Pancreas (tissue), 10 donors: ENCODE measurements around the gene MTMR1. TPM values are rescaled to one million over a fixed set of nuclear protein-coding genes. Genes with fewer than 3 reads are reported as not detected.

Experiments
- ATAC-seq, 4 donors: fragments of 200-7000 bp; cut with Tn5 transposase; one replicate each; pipeline versions ENCODE4 v1.8.0 to v1.9.1; 2020; ENCODE audit warnings: mild to moderate bottlenecking in 4 of 4, moderate library complexity in 4 of 4
- DNase-seq, 6 donors: peaks; one replicate each; pipeline ENCODE4 v3.0.0-alpha.2; 2020
- FAIRE-seq: peaks from 2 replicates; lab custom pipeline; 2012; peaks lifted over from hg19 to GRCh38; lab: Jason Lieb, UNC
- H3K27ac ChIP-seq, 4 donors: fragments of 200-600 bp; sonication (generic); 1 replicate in 3 of 4; 2 replicates in 1 of 4; pipeline versions ENCODE4 v1.5.0 to v1.8.0; 2020
- H3K27me3 ChIP-seq, 4 donors: fragments of 200-600 bp; one replicate each; pipeline ENCODE4 v1.8.0; 2021
- H3K36me3 ChIP-seq, 3 donors: fragments of 200-600 bp; sonication (generic) in 1 of 3; one replicate each; pipeline versions ENCODE4 v1.5.0 to v1.8.0; 2020 to 2021
- H3K4me1 ChIP-seq, 3 donors: fragments of 200-600 bp; one replicate each; pipeline ENCODE4 v1.8.0; 2021
- H3K4me3 ChIP-seq, 4 donors: fragments of 200-600 bp; sonication (generic) in 2 of 4; one replicate each; pipeline versions ENCODE4 v1.5.0 to v1.8.0; 2020 to 2021
- H3K9me3 ChIP-seq, 4 donors: fragments of 200-600 bp; one replicate each; pipeline ENCODE4 v1.8.0; 2021
- WGBS, 2 donors: extraction: QIAGEN DNeasy Blood & Tissue Kit; methylation state at CpG; one replicate each; pipeline ENCODE4 v1.1.7; 2013; 5-methylcytosine and 5-hydroxymethylcytosine counted together
- intact Hi-C, 3 donors: fragments of 100-400 bp; cut with DNase I; formaldehyde crosslinking; loops; one replicate each; pipeline versions ENCODE4 v1.11.1 to v1.14.2; 2022
- polyA plus RNA-seq, 2 donors: library from polyadenylated mRNA; stranded (reverse); fragments of 200-250 nt; gene quantifications; one replicate each; pipeline ENCODE4 v1.2.3, GENCODE V29; 2013
- total RNA-seq, 6 donors: library from RNA; stranded (reverse); fragmentation: NEBNext Ultra II Directional in 4 of 6; extraction: Animal tissue kit (Norgen Biotek cat#: 25700) in 4 of 6; gene quantifications; one replicate each; pipeline versions ENCODE4 v1.2.1 to v1.2.4, GENCODE V29; 2021 to 2023
- TF ChIP-seq, protein P1 (sequence below), 4 donors: fragments of 200-600 bp; sonication (generic) in 3 of 4; IDR thresholded peaks; one replicate each; pipeline versions ENCODE4 v1.5.0 to v1.8.0; 2021; ENCODE audit warnings: antibody characterized with exemption in 4 of 4
- donor health status: healthy with polysubstance abuse.
- donor health status: DM: no; HTN: no; CAD: no; lungs with moderate emphysema.
- donor health status: DM: no; HTN: no; CAD: no.
- donor health status: control.
- donor health status: control.
- donor health status: Bipolar disorder and iron deficiency.
- donor health status: DM: yes; HTN: yes; CAD: no.
- donor health status: DM: no; HTN: no; CAD: no.
- donor health status: DM: no; HTN: no; CAD: no.
- donor health status: DM: yes; HTN: yes; CAD: no.

MTMR1 gene
- total and polyA plus RNA-seq, 8 donors = 6.8 to 14.0 (median 10.2) TPM

DNA sequence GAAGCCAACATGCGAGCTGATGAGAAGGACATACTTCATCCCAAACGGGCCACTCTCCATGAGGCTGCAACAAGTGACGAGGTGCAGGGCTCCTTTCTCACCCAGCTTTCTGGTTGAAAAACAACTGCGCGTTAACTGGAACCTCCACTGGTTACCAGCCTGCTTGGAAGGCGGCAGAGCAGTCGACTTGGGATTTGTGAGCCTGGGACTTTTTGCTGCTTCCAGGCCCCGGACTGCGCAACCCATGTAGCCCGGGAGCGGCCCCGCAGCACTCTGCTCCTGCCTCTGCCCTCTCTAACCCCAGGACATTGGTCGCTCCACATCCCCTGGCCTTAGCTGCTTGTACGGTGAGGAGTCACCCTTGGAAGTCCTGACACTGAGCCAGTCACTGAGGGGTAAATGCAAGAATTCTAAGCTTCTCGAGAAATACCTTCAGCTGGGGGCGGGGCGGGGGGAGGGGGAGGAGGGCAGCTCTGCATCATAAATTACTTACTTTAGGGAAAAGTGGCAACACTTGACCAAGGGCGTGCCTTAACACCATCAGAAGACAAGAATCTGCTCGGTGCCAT is 72.7 kb downstream of the MTMR1 start:
- Histone ChIP-seq H3K4me1 (no peaks in the 10 kb centered on the region), H3K27ac (no peak overlapping the region), H3K27me3 (no peaks in the 10 kb centered on the region), H3K9me3 (no peaks in the 10 kb centered on the region), H3K36me3 (no peaks in the 10 kb centered on the region), H3K4me3 (no peak overlapping the region)
- DNase-seq (peak in 2 of 6 donors; percentile 3 to 36), FAIRE-seq (no peak), ATAC-seq (no peak)
- 78 to 93% methylated on average over 19 of the region's 19 CpGs for WGBS, 2 donors
- intact Hi-C loops = loop anchor here in 1 of 3 donors (10.0 kb wide), 1 partner anchor 319 kb away; no protein-coding TSS in a partner anchor
- TF ChIP-seq, protein P1, sequence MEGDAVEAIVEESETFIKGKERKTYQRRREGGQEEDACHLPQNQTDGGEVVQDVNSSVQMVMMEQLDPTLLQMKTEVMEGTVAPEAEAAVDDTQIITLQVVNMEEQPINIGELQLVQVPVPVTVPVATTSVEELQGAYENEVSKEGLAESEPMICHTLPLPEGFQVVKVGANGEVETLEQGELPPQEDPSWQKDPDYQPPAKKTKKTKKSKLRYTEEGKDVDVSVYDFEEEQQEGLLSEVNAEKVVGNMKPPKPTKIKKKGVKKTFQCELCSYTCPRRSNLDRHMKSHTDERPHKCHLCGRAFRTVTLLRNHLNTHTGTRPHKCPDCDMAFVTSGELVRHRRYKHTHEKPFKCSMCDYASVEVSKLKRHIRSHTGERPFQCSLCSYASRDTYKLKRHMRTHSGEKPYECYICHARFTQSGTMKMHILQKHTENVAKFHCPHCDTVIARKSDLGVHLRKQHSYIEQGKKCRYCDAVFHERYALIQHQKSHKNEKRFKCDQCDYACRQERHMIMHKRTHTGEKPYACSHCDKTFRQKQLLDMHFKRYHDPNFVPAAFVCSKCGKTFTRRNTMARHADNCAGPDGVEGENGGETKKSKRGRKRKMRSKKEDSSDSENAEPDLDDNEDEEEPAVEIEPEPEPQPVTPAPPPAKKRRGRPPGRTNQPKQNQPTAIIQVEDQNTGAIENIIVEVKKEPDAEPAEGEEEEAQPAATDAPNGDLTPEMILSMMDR (IDR thresholded peaks at IDR 0.05) = no peak

DNA sequence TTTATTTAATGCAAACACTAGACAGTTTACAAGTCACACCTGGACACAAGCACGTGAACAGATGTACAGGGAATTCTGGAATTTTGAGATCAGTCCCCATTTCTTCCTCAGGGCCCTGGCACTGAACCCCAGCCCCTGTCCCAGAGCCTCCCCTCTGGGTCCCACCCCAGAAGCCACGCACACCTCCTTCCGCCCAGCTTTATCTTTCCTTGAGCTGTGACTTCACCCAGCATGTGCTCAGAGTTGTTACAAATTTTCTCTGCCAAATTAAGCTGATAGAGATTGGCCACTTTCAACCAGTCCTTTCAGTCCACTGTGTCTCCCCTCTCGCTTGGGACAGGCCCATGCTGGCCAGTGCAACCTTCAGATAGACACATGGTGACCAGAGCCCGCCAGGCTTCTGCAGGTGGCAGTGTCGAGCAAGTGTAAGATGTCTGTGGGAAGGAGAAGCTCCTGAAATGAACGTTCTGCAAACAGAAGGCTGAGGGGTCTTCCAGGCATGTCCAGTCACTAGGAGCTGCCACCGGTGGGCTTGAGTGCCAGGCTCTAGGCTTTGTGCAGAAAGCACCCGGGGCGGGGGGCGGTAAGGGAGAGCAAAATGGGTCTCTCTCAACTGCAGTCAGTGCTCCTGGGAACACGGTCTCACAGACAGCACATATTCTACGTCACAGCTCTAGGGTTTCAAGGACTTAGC is 73.3 kb downstream of the MTMR1 start:
- peak in 2 of 6 donors; percentile 8 to 51 for DNase-seq
- Histone ChIP-seq H3K4me3 (no peak overlapping the region), H3K9me3 (no peaks in the 10 kb centered on the region), H3K4me1 (no peaks in the 10 kb centered on the region), H3K27ac (no peak overlapping the region), H3K27me3 (no peaks in the 10 kb centered on the region), H3K36me3 (no peaks in the 10 kb centered on the region)
- TF ChIP-seq, protein P1 (IDR thresholded peaks at IDR 0.05) = no peak
- no peak for FAIRE-seq
- ATAC-seq = peak in 2 of 4 donors; percentile 6 to 34
- 76 to 87% methylated on average over 13 of the region's 13 CpGs for WGBS, 2 donors
- intact Hi-C loops = loop anchor here in 1 of 3 donors (10.0 kb wide), 1 partner anchor 318 kb away; no protein-coding TSS in a partner anchor

DNA sequence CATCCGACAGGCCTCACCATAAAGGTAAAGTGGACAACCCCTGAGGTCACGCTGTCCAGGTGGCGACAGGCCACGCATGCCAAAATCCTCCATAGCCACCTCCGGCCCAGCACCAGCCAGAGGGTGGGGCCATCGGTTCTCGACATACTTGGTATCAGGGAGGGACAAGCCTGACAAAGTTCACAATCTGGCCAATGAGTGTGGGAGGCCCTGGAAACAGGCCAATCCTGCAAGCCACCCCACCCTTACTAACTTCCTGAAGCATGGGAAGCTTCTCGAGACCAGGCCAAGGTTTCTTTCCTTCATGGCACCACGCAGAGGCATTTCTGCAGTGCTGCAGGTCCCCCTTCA is 73.8 kb downstream of the MTMR1 start:
- H3K4me3 ChIP-seq = no peak overlapping the region
- intact Hi-C loops = loop anchor here in 1 of 3 donors (10.0 kb wide), 1 partner anchor 318 kb away; no protein-coding TSS in a partner anchor
- FAIRE-seq (no peak), ATAC-seq (peak in 3 of 4 donors; percentile 4 to 22 (median 13)), DNase-seq (peak in 2 of 6 donors; percentile 13 to 55)
- WGBS, 2 donors = 67 to 72% methylated on average over 9 of the region's 9 CpGs
- no peaks in the 10 kb centered on the region for H3K27me3 ChIP-seq
- H3K4me1 ChIP-seq = no peaks in the 10 kb centered on the region
- TF ChIP-seq, protein P1 (IDR thresholded peaks at IDR 0.05) = no peak
- H3K27ac ChIP-seq = no peak overlapping the region
- no peaks in the 10 kb centered on the region for H3K9me3 ChIP-seq
- no peaks in the 10 kb centered on the region for H3K36me3 ChIP-seq

DNA sequence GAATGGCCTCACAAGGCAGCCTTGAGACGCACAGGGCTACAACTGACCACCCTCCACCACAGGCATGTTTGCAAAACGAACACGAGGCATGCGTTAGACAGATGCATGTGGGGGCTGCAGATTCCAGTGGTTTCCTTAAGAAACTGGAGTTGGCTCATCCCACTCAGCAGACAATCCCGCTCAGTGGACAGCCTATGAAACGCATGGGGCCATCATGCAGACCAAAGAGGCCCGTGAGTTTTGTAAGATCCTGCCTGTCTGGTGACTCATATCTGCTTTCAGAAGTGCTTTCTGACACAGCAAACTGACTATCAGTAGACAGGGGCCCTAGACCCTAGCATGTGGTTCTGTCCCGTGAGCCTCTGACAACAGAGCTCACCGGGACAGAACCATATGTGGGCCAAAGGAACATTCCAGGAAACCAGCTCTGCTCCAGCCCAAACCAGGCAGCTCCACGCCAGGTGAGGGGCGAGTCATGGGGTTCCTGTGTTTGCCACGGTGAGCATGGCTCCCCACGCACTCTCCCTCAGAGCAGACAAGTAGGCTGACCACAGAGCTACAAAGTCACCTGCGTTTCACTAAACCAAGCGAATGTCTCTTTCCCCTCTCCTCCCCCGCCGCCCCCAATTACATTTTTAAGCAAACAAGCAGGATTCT is 74.4 kb downstream of the MTMR1 start:
- TF ChIP-seq, protein P1 (IDR thresholded peaks at IDR 0.05) = no peak
- Histone ChIP-seq H3K27me3 (no peaks in the 10 kb centered on the region), H3K27ac (no peak overlapping the region), H3K4me3 (no peak overlapping the region), H3K4me1 (no peaks in the 10 kb centered on the region), H3K36me3 (no peaks in the 10 kb centered on the region), H3K9me3 (no peaks in the 10 kb centered on the region)
- WGBS, 2 donors = 72 to 76% methylated on average over 17 of the region's 17 CpGs
- FAIRE-seq = no peak
- DNase-seq = peak in 1 of 6 donors; percentile 38
- ATAC-seq = peak in 2 of 4 donors; percentile 21 to 23
- intact Hi-C loops = loop anchor here in 1 of 3 donors (10.0 kb wide), 1 partner anchor 317 kb away; no protein-coding TSS in a partner anchor
